Measurements from ENCODE around the gene SNPH.

- no peak for TF ChIP-seq CTCF (IDR thresholded peaks at IDR 0.05)
- no peak for TF ChIP-seq POLR2A (IDR thresholded peaks at IDR 0.05)
These were observed 36.8 kb downstream of the SNPH start for GRCh38 chr20:1302685-1303541.
